GM06990 (cell line): ENCODE results near the gene ENPP4.

ENCODE experiments used
- DNase-seq: peaks from one replicate; pipeline ENCODE4 v3.0.0-alpha.2; 2011; ENCODE audit not compliant: insufficient read length; ENCODE audit errors: extremely low read depth
- H3K27me3 ChIP-seq: replicated peaks from 2 replicates; pipeline ENCODE4 v1.6.0; 2011; ENCODE audit warnings: low read length; ENCODE audit not compliant: control insufficient read depth, insufficient read depth
- H3K36me3 ChIP-seq: 2 replicates; pipeline ENCODE4 v1.5.1; 2011; ENCODE audit warnings: low read length; ENCODE audit not compliant: control insufficient read depth, insufficient read depth
- H3K4me3 ChIP-seq: replicated peaks from 2 replicates; pipeline ENCODE4 v1.5.1; 2011; ENCODE audit warnings: low read depth, mild to moderate bottlenecking, control low read depth, low read length
- CTCF ChIP-seq: IDR thresholded peaks from 2 replicates; pipeline ENCODE4 v1.5.1; 2011; ENCODE audit warnings: low read length, control low read depth, mild to moderate bottlenecking, inconsistent platforms; ENCODE audit not compliant: insufficient read depth, poor library complexity, severe bottlenecking

ENPP4 gene

GRCh38 chr6:46159229-46159628 lies 29.4 kb downstream of the ENPP4 start:
- Histone ChIP-seq H3K27me3 (no peaks in the 10 kb centered on the region), H3K4me3 (no peak overlapping the region), H3K36me3 (no peaks in the 10 kb centered on the region)
- TF ChIP-seq CTCF, result no peak
- no peak for DNase-seq

GRCh38 chr6:46160102-46160501 lies 30.3 kb downstream of the ENPP4 start:
- H3K36me3 ChIP-seq, result no peaks in the 10 kb centered on the region
- no peaks in the 10 kb centered on the region for H3K27me3 ChIP-seq
- H3K4me3 ChIP-seq, result no peak overlapping the region
- TF ChIP-seq CTCF, result no peak
- DNase-seq, result no peak

GRCh38 chr6:46170357-46171289 lies 40.8 kb downstream of the ENPP4 start, which contains the start of gene ENPP5:
ENPP5 (minus strand) TSS chr6:46170980; CDS start chr6:46168262, 2,718 bp downstream.
- H3K27me3 ChIP-seq, result no peaks in the 10 kb centered on the region
- DNase-seq, result peak; percentile 62
- no peak for TF ChIP-seq CTCF
- H3K4me3 ChIP-seq, result peak within 1 kb of the TSS; percentile 76
- H3K36me3 ChIP-seq, result no peaks in the 10 kb centered on the region

GRCh38 chr6:46172176-46172575 lies 42.4 kb downstream of the ENPP4 start:
- TF ChIP-seq CTCF, result no peak
- Histone ChIP-seq H3K36me3 (no peaks in the 10 kb centered on the region), H3K4me3 (no peak overlapping the region), H3K27me3 (no peaks in the 10 kb centered on the region)
- DNase-seq, result no peak

GRCh38 chr6:46174904-46175303 lies 45.1 kb downstream of the ENPP4 start:
- no peaks in the 10 kb centered on the region for H3K36me3 ChIP-seq
- H3K27me3 ChIP-seq, result no peaks in the 10 kb centered on the region
- DNase-seq, result no peak

More at GRCh38 chr6:46174904-46175303, 45.1 kb downstream of the ENPP4 start:
- no peak overlapping the region for H3K4me3 ChIP-seq
- TF ChIP-seq CTCF, result no peak
